Keratinocyte (primary cell): ENCODE results near the gene WNT7B. TPM values are rescaled to one million over a fixed set of nuclear protein-coding genes. Genes with fewer than 3 reads are reported as not detected.

Experiments used
- DNase-seq: peaks from one replicate; pipeline ENCODE4 v3.0.0-alpha.2; 2011; ENCODE audit warnings: low read depth, missing footprints, low spot score
- FAIRE-seq: peaks from 2 replicates; lab custom pipeline; 2011; peaks lifted over from hg19 to GRCh38; lab: Jason Lieb, UNC
- H2AFZ ChIP-seq: 2 replicates; pipeline ENCODE4 v1.6.0; 2012; ENCODE audit warnings: low read length, control low read depth, inconsistent platforms; ENCODE audit not compliant: control insufficient read depth
- H3K27ac ChIP-seq: 2 replicates; pipeline ENCODE4 v1.5.1; 2011; ENCODE audit warnings: low read length; ENCODE audit not compliant: control insufficient read depth, insufficient read depth
- H3K27me3 ChIP-seq: 3 replicates; pipeline ENCODE4 v1.6.0; 2011; ENCODE audit warnings: low read length; ENCODE audit not compliant: control insufficient read depth, insufficient read depth; ENCODE audit errors: extremely low read depth
- H3K36me3 ChIP-seq, 2 experiments: 2 replicates in 1 of 2; 3 replicates in 1 of 2; pipeline ENCODE4 v1.5.1; 2011; ENCODE audit warnings: low read length in 2 of 2, mild to moderate bottlenecking in 1 of 2; ENCODE audit not compliant: control insufficient read depth in 2 of 2, insufficient read depth in 2 of 2; ENCODE audit errors: extremely low read depth in 1 of 2
- H3K4me1 ChIP-seq: 3 replicates; pipeline ENCODE4 v1.5.1; 2011; ENCODE audit warnings: low read length; ENCODE audit not compliant: control insufficient read depth, insufficient read depth; ENCODE audit errors: extremely low read depth
- H3K4me2 ChIP-seq: 3 replicates; pipeline ENCODE4 v1.6.0; 2011; ENCODE audit warnings: low read depth, low read length; ENCODE audit not compliant: control insufficient read depth, insufficient read depth; ENCODE audit errors: extremely low read depth
- H3K4me3 ChIP-seq, 3 experiments: fragments of 200-600 bp in 1 of 3; sonication (generic) in 1 of 3; 2 replicates in 2 of 3; 3 replicates in 1 of 3; pipeline ENCODE4 v1.5.1; 2011 to 2016; ENCODE audit warnings: low read length in 3 of 3, mild to moderate bottlenecking in 3 of 3, control low read depth in 2 of 3, inconsistent platforms in 1 of 3, low read depth in 1 of 3, mixed read lengths in 1 of 3, mixed run types in 1 of 3, moderate library complexity in 1 of 3; ENCODE audit not compliant: control insufficient read depth in 2 of 3, insufficient read depth in 2 of 3; ENCODE audit errors: extremely low read depth in 1 of 3
- H3K79me2 ChIP-seq: 2 replicates; pipeline ENCODE4 v1.6.0; 2012; ENCODE audit warnings: low read length; ENCODE audit not compliant: control insufficient read depth, insufficient read depth
- H3K9ac ChIP-seq: 3 replicates; pipeline ENCODE4 v1.6.0; 2011; ENCODE audit warnings: low read length; ENCODE audit not compliant: control insufficient read depth, insufficient read depth; ENCODE audit errors: extremely low read depth
- H3K9me1 ChIP-seq: 3 replicates; pipeline ENCODE4 v1.6.0; 2011; ENCODE audit warnings: low read length; ENCODE audit not compliant: control insufficient read depth, insufficient read depth; ENCODE audit errors: extremely low read depth
- H3K9me3 ChIP-seq: 2 replicates; pipeline ENCODE4 v1.5.1; 2012; ENCODE audit warnings: low read depth, low read length; ENCODE audit not compliant: control insufficient read depth
- H4K20me1 ChIP-seq: 3 replicates; pipeline ENCODE4 v1.6.0; 2011; ENCODE audit warnings: low read length; ENCODE audit not compliant: control insufficient read depth, insufficient read depth; ENCODE audit errors: extremely low read depth
- EZH2 ChIP-seq: IDR thresholded peaks from one replicate; pipeline ENCODE4 v1.6.1; 2012; ENCODE audit warnings: inconsistent platforms, mild to moderate bottlenecking, low read length, moderate library complexity
- dilution Hi-C: fragments of 300-500 bp; cut with MboI; formaldehyde crosslinking; loops from one replicate; pipeline ENCODE4 v1.7.0; 2020; ENCODE audit warnings: low sequenced_read_pairs; ENCODE audit not compliant: extremely low pct_ligation_motif_present
- polyA plus RNA-seq, 5 experiments: library from polyadenylated mRNA; depleted of rRNA in 3 of 5; stranded (reverse) in 3 of 5; stranded (forward) in 1 of 5; unstranded in 1 of 5; fragments of >200 nt; gene quantifications; 1 replicate in 1 of 5; 2 replicates in 3 of 5; 3 replicates in 1 of 5; pipeline versions ENCODE4 v1.2.1 to v1.2.3, GENCODE V29; 2011 to 2012; ENCODE audit warnings: missing spikeins in 2 of 5, low read depth in 1 of 5, low replicate concordance in 1 of 5
- TF ChIP-seq, protein P1 (sequence below), 3 experiments: IDR thresholded peaks in 1 of 3; conservative IDR thresholded peaks in 1 of 3; optimal IDR thresholded peaks in 1 of 3; 2 replicates in 2 of 3; 3 replicates in 1 of 3; pipeline versions ENCODE3 to v1.5.1; 2011; ENCODE audit warnings: low read length in 3 of 3, mild to moderate bottlenecking in 3 of 3, moderate library complexity in 2 of 3, control low read depth in 1 of 3, inconsistent platforms in 1 of 3; ENCODE audit not compliant: insufficient read depth in 2 of 3; ENCODE audit errors: extremely low read depth in 1 of 3

The WNT7B gene
- polyA plus RNA-seq, 1 donor (not counting 4 experiments of a cell fraction or from before 2014, with no cell fraction given), result 1.7 TPM

GRCh38 chr22:45933506-45934167 is 43.3 kb downstream of the WNT7B start:
- H3K36me3 ChIP-seq, result no peaks in the 10 kb centered on the region
- no peaks in the 10 kb centered on the region for H3K9me1 ChIP-seq
- peaks cover 18% of the 10 kb centered on the region for H3K4me1 ChIP-seq
- H4K20me1 ChIP-seq, result no peaks in the 10 kb centered on the region
- H3K9ac ChIP-seq, result peak overlapping the region; percentile 31
- H3K27me3 ChIP-seq, result peaks cover 8% of the 10 kb centered on the region
- H3K79me2 ChIP-seq, result no peaks in the 10 kb centered on the region
- DNase-seq, result no peak
- no peak overlapping the region for H3K27ac ChIP-seq
- H3K4me2 ChIP-seq, result no peak overlapping the region
- TF ChIP-seq, protein P1, sequence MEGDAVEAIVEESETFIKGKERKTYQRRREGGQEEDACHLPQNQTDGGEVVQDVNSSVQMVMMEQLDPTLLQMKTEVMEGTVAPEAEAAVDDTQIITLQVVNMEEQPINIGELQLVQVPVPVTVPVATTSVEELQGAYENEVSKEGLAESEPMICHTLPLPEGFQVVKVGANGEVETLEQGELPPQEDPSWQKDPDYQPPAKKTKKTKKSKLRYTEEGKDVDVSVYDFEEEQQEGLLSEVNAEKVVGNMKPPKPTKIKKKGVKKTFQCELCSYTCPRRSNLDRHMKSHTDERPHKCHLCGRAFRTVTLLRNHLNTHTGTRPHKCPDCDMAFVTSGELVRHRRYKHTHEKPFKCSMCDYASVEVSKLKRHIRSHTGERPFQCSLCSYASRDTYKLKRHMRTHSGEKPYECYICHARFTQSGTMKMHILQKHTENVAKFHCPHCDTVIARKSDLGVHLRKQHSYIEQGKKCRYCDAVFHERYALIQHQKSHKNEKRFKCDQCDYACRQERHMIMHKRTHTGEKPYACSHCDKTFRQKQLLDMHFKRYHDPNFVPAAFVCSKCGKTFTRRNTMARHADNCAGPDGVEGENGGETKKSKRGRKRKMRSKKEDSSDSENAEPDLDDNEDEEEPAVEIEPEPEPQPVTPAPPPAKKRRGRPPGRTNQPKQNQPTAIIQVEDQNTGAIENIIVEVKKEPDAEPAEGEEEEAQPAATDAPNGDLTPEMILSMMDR (optimal IDR thresholded peaks at IDR 0.05 in 1 of 3, IDR thresholded peaks at IDR 0.05 in 1 of 3, conservative IDR thresholded peaks at IDR 0.05 in 1 of 3; ENCODE audit: extremely low read depth in 1 of 3, insufficient read depth in 2 of 3, low read length in 3 of 3), result no peak
- TF ChIP-seq EZH2, result no peak
- no peak overlapping the region for H2AFZ ChIP-seq
- H3K9me3 ChIP-seq, result no peaks in the 10 kb centered on the region
- no peak overlapping the region for H3K4me3 ChIP-seq
- dilution Hi-C loops, result no loop called here
- no peak for FAIRE-seq

- Histone ChIP-seq H4K20me1 (no peaks in the 10 kb centered on the region), H3K9me3 (no peaks in the 10 kb centered on the region), H3K4me3 (no peak overlapping the region), H3K27ac (no peak overlapping the region), H3K4me2 (no peak overlapping the region), H3K4me1 (peaks cover 18% of the 10 kb centered on the region), H3K9ac (no peak overlapping the region), H3K27me3 (peaks cover 8% of the 10 kb centered on the region), H3K9me1 (no peaks in the 10 kb centered on the region), H3K36me3 (no peaks in the 10 kb centered on the region), H3K79me2 (no peaks in the 10 kb centered on the region), H2AFZ (no peak overlapping the region)
- DNase-seq (no peak), FAIRE-seq (no peak)
- dilution Hi-C loops, result no loop called here
- TF ChIP-seq, protein P1 (optimal IDR thresholded peaks at IDR 0.05 in 1 of 3, IDR thresholded peaks at IDR 0.05 in 1 of 3, conservative IDR thresholded peaks at IDR 0.05 in 1 of 3; ENCODE audit: extremely low read depth in 1 of 3, insufficient read depth in 2 of 3, low read length in 3 of 3), result no peak
- TF ChIP-seq EZH2, result no peak
Observed at GRCh38 chr22:45932071-45932470, 44.9 kb downstream of the WNT7B start.
